H9 (cell line): ENCODE results near the gene ATP8A2. TPM values are rescaled to one million over a fixed set of nuclear protein-coding genes. Genes with fewer than 3 reads are reported as not detected.

Experiments used
- DNase-seq: peaks from one replicate; pipeline ENCODE4 v3.0.0-alpha.2; 2017
- H2AFZ ChIP-seq: one replicate; pipeline ENCODE4 v1.6.1; 2013; ENCODE audit warnings: mild to moderate bottlenecking, low read length, control low read depth, moderate library complexity
- H2AK5ac ChIP-seq: 2 replicates; pipeline ENCODE4 v1.6.1; 2013; ENCODE audit warnings: low read length, control low read depth, mixed read lengths; ENCODE audit not compliant: insufficient read length
- H2BK120ac ChIP-seq: one replicate; pipeline ENCODE4 v1.6.1; 2013; ENCODE audit warnings: low read depth, mild to moderate bottlenecking, low read length, control low read depth, inconsistent platforms; ENCODE audit not compliant: poor library complexity, severe bottlenecking
- H2BK12ac ChIP-seq: 2 replicates; pipeline ENCODE4 v1.6.1; 2013; ENCODE audit warnings: low read length, control low read depth, mixed read lengths, low read depth; ENCODE audit not compliant: insufficient read length
- H2BK15ac ChIP-seq: 2 replicates; pipeline ENCODE4 v1.6.1; 2013; ENCODE audit warnings: low read depth, low read length, control low read depth
- H2BK20ac ChIP-seq: one replicate; pipeline ENCODE4 v1.6.1; 2013; ENCODE audit warnings: low read depth, mild to moderate bottlenecking, low read length, control low read depth, inconsistent platforms; ENCODE audit not compliant: poor library complexity, severe bottlenecking
- H2BK5ac ChIP-seq: 2 replicates; pipeline ENCODE4 v1.6.1; 2013; ENCODE audit warnings: low read length, control low read depth, mixed read lengths; ENCODE audit not compliant: insufficient read length
- H3K14ac ChIP-seq: 2 replicates; pipeline ENCODE4 v1.6.1; 2013; ENCODE audit warnings: low read length, control low read depth; ENCODE audit not compliant: insufficient read depth
- H3K18ac ChIP-seq: 2 replicates; pipeline ENCODE4 v1.6.1; 2013; ENCODE audit warnings: low read depth, mild to moderate bottlenecking, mixed read lengths, low read length, control low read depth; ENCODE audit not compliant: insufficient read length
- H3K23ac ChIP-seq: 2 replicates; pipeline ENCODE4 v1.6.1; 2013; ENCODE audit warnings: low read length, control low read depth, mixed read lengths, low read depth; ENCODE audit not compliant: insufficient read length
- H3K23me2 ChIP-seq: 2 replicates; pipeline ENCODE4 v1.6.1; 2013; ENCODE audit warnings: low read depth, mild to moderate bottlenecking, mixed read lengths, low read length, control low read depth; ENCODE audit not compliant: insufficient read length, poor library complexity, severe bottlenecking
- H3K27ac ChIP-seq: 2 replicates; pipeline ENCODE4 v1.5.1; 2013; ENCODE audit warnings: low read length, control low read depth, mixed read lengths, low read depth; ENCODE audit not compliant: insufficient read length
- H3K27me3 ChIP-seq: 2 replicates; pipeline ENCODE4 v1.6.1; 2013; ENCODE audit warnings: low read length, control low read depth, inconsistent platforms; ENCODE audit not compliant: insufficient read depth
- H3K4ac ChIP-seq: 2 replicates; pipeline ENCODE4 v1.6.1; 2013; ENCODE audit warnings: low read depth, mild to moderate bottlenecking, control low read depth, inconsistent platforms, low read length, moderate library complexity
- H3K4me1 ChIP-seq: 2 replicates; pipeline ENCODE4 v1.6.1; 2013; ENCODE audit warnings: low read length, control low read depth, inconsistent platforms; ENCODE audit not compliant: insufficient read depth
- H3K4me2 ChIP-seq: 2 replicates; pipeline ENCODE4 v1.6.1; 2013; ENCODE audit warnings: low read length, control low read depth, mixed read lengths; ENCODE audit not compliant: insufficient read length, insufficient read depth
- H3K56ac ChIP-seq: 2 replicates; pipeline ENCODE4 v1.6.1; 2013; ENCODE audit warnings: low read depth, mild to moderate bottlenecking, mixed read lengths, low read length, control low read depth; ENCODE audit not compliant: insufficient read length
- H3K79me1 ChIP-seq: 2 replicates; pipeline ENCODE4 v1.6.1; 2013; ENCODE audit warnings: low read depth, mild to moderate bottlenecking, moderate library complexity, low read length, control low read depth, inconsistent platforms; ENCODE audit not compliant: insufficient read depth, poor library complexity, severe bottlenecking
- H3K79me2 ChIP-seq: 2 replicates; pipeline ENCODE4 v1.6.1; 2013; ENCODE audit warnings: low read length, control low read depth, inconsistent platforms; ENCODE audit not compliant: insufficient read depth
- H3K9ac ChIP-seq: 2 replicates; pipeline ENCODE4 v1.6.1; 2013; ENCODE audit warnings: low read length, control low read depth, mixed read lengths; ENCODE audit not compliant: insufficient read length; ENCODE audit errors: extremely low read depth
- H3K9me3 ChIP-seq: one replicate; pipeline ENCODE4 v1.6.1; 2013; ENCODE audit warnings: low read depth, low read length, inconsistent platforms; ENCODE audit not compliant: control insufficient read depth
- H3T11ph ChIP-seq: one replicate; pipeline ENCODE4 v1.6.1; 2013; ENCODE audit warnings: mild to moderate bottlenecking, low read length, control low read depth, inconsistent platforms
- H4K20me1 ChIP-seq: one replicate; pipeline ENCODE4 v1.6.1; 2013; ENCODE audit not compliant: control insufficient read depth, insufficient read length, insufficient read depth
- H4K5ac ChIP-seq: 2 replicates; pipeline ENCODE4 v1.6.1; 2013; ENCODE audit warnings: low read depth, mild to moderate bottlenecking, mixed read lengths, low read length, control low read depth; ENCODE audit not compliant: insufficient read length
- H4K8ac ChIP-seq: replicated peaks from 2 replicates; pipeline ENCODE4 v1.6.1; 2013; ENCODE audit warnings: low read length, control low read depth, mixed read lengths, low read depth; ENCODE audit not compliant: insufficient read length
- H4K91ac ChIP-seq: 2 replicates; pipeline ENCODE4 v1.6.1; 2013; ENCODE audit warnings: low read depth, mild to moderate bottlenecking, moderate library complexity, mixed read lengths, low read length, control low read depth; ENCODE audit not compliant: insufficient read length
- H3K27ac Mint-ChIP-seq, 3 experiments: 2 replicates in 2 of 3; 3 replicates in 1 of 3; pipeline ENCODE4 v1.8.0; 2020 to 2021; ENCODE audit warnings: mixed read lengths in 3 of 3, mild to moderate bottlenecking in 1 of 3, moderate library complexity in 1 of 3
- H3K27me3 Mint-ChIP-seq: 2 replicates; pipeline ENCODE4 v1.8.0; 2021; ENCODE audit warnings: low read depth, mild to moderate bottlenecking, moderate library complexity, mixed read lengths
- H3K36me3 Mint-ChIP-seq, 3 experiments: 2 replicates in 2 of 3; 3 replicates in 1 of 3; pipeline ENCODE4 v1.8.0; 2020 to 2021; ENCODE audit warnings: low read depth in 3 of 3, mixed read lengths in 3 of 3; ENCODE audit not compliant: insufficient read depth in 1 of 3
- H3K4me1 Mint-ChIP-seq, 2 experiments: 2 replicates each; pipeline ENCODE4 v1.8.0; 2020; ENCODE audit warnings: mixed read lengths in 2 of 2
- H3K4me3 Mint-ChIP-seq, 2 experiments: 2 replicates in 1 of 2; 3 replicates in 1 of 2; pipeline ENCODE4 v1.8.0; 2020 to 2021; ENCODE audit warnings: mild to moderate bottlenecking in 2 of 2, mixed read lengths in 2 of 2, moderate library complexity in 1 of 2
- H3K9me3 Mint-ChIP-seq, 2 experiments: 2 replicates in 1 of 2; 3 replicates in 1 of 2; pipeline ENCODE4 v1.8.0; 2020; ENCODE audit warnings: mild to moderate bottlenecking in 2 of 2, mixed read lengths in 2 of 2, moderate library complexity in 1 of 2
- WGBS: extraction: QIAGEN DNeasy Blood & Tissue Kit; methylation state at CpG from one replicate; pipeline ENCODE4 v1.1.7; 2013; ENCODE audit warnings: missing lambda C conversion rate, low lambda C conversion rate, mixed read lengths; ENCODE audit not compliant: insufficient read length; ENCODE audit errors: extremely low coverage; 5-methylcytosine and 5-hydroxymethylcytosine counted together
- total RNA-seq: library from RNA; stranded (reverse); gene quantifications from 2 replicates; pipeline ENCODE4 v1.2.1, GENCODE V29; 2021
- TF ChIP-seq, protein P1 (sequence below): fragments of 200-600 bp; sonication (generic); conservative IDR thresholded peaks from 3 replicates; pipeline ENCODE4 v1.8.0; 2021; ENCODE audit warnings: antibody characterized with exemption, mild to moderate bottlenecking

Gene ATP8A2
- total RNA-seq, 1 experiment from 2014 or later, result 18.2 TPM

DNA sequence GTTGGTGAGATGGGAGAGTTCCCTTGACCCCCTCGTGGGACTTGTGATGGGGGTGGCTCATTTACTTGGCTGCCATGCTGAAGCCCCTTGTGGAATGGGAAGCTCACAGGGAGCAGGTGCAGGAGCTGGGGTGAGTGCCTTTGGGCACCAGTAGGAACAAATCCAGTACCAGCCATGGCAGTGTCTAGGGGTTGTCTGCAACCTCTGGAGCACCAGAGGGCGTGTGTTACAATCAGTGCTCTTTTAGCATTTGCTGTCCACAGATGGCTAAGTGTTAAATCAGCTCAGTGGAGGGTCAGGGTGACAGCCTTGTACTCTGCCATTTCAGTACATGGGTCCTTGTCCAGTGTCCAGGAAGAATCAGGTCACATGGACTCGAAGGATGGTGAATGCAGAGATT, 75.6 kb downstream of the ATP8A2 start:
- no peaks in the 10 kb centered on the region for H3K4me1 ChIP-seq
- no peak for DNase-seq
- no peak overlapping the region for H4K91ac ChIP-seq
- no peaks in the 10 kb centered on the region for H3K9me3 ChIP-seq
- no peak overlapping the region for H2BK120ac ChIP-seq
- H2BK12ac ChIP-seq, result no peak overlapping the region
- H3K56ac ChIP-seq, result no peak overlapping the region
- TF ChIP-seq, protein P1, sequence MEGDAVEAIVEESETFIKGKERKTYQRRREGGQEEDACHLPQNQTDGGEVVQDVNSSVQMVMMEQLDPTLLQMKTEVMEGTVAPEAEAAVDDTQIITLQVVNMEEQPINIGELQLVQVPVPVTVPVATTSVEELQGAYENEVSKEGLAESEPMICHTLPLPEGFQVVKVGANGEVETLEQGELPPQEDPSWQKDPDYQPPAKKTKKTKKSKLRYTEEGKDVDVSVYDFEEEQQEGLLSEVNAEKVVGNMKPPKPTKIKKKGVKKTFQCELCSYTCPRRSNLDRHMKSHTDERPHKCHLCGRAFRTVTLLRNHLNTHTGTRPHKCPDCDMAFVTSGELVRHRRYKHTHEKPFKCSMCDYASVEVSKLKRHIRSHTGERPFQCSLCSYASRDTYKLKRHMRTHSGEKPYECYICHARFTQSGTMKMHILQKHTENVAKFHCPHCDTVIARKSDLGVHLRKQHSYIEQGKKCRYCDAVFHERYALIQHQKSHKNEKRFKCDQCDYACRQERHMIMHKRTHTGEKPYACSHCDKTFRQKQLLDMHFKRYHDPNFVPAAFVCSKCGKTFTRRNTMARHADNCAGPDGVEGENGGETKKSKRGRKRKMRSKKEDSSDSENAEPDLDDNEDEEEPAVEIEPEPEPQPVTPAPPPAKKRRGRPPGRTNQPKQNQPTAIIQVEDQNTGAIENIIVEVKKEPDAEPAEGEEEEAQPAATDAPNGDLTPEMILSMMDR, result 0 out of 3 replicates have a peak, but pooled peaks have one; percentile 13
- H3K27ac ChIP-seq, result no peak overlapping the region
- H2AFZ ChIP-seq, result no peak overlapping the region
- Mint-ChIP-seq H3K9me3 (peaks cover 6 to 9% of the 10 kb centered on the region in 2 experiments), H3K27me3 (peaks cover 2% of the 10 kb centered on the region; the same call in 1 of the 2 replicates), H3K4me1 (peaks cover 0 to 3% of the 10 kb centered on the region in 2 experiments; a peak in 1 of 4 replicates), H3K36me3 (peaks cover 2 to 6% (median 3%) of the 10 kb centered on the region in 3 experiments; a peak in 3 of 7 replicates), H3K4me3 (no peak overlapping the region), H3K27ac (no peak overlapping the region)
- no peak overlapping the region for H4K8ac ChIP-seq
- no peak overlapping the region for H3K4me2 ChIP-seq
- H2BK20ac ChIP-seq, result no peak overlapping the region
- no peak overlapping the region for H3K18ac ChIP-seq
- H3T11ph ChIP-seq, result no peak overlapping the region
- H3K14ac ChIP-seq, result no peak overlapping the region
- no CpG with 5 or more reads among the region's 3 CpGs for WGBS
- no peak overlapping the region for H3K23ac ChIP-seq
- H3K9ac ChIP-seq, result no peak overlapping the region
- no peaks in the 10 kb centered on the region for H3K79me1 ChIP-seq
- no peak overlapping the region for H3K4ac ChIP-seq
- no peak overlapping the region for H2BK5ac ChIP-seq
- no peak overlapping the region for H2BK15ac ChIP-seq
- no peaks in the 10 kb centered on the region for H3K27me3 ChIP-seq
- H4K20me1 ChIP-seq, result no peaks in the 10 kb centered on the region
- no peaks in the 10 kb centered on the region for H3K23me2 ChIP-seq
- no peak overlapping the region for H4K5ac ChIP-seq
- no peak overlapping the region for H2AK5ac ChIP-seq
- no peaks in the 10 kb centered on the region for H3K79me2 ChIP-seq
